Measurements from ENCODE around the gene PSMD11.

Gene PSMD11

DNA sequence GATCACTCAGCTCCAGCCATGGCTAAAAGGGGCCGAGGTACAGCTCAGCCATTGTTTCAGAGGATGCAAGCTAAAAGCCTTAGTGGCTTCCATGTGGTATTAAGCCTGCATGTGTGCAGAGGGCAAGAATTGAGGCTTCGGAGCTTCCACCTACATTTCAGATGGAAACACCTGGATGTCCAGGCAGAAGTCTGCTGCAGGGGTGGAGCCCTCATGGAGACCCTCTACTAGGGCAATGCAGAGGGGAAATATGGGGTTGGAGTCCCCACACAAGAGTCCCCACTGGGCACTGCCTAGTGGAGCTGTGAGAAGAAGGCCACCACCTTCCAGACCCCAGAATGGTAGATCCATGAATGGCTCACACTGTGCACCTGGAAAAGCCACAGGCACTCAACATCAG lies 14.7 kb upstream of the PSMD11 start:
- H3K27me3 ChIP-seq (ENCODE audit: control insufficient read depth, insufficient read depth, low read length) = no peaks in the 10 kb centered on the region
- no peak overlapping the region for H3K4me3 ChIP-seq (ENCODE audit: low read depth, low read length)
- no peak overlapping the region for H2AFZ ChIP-seq
- TF ChIP-seq, protein P1, sequence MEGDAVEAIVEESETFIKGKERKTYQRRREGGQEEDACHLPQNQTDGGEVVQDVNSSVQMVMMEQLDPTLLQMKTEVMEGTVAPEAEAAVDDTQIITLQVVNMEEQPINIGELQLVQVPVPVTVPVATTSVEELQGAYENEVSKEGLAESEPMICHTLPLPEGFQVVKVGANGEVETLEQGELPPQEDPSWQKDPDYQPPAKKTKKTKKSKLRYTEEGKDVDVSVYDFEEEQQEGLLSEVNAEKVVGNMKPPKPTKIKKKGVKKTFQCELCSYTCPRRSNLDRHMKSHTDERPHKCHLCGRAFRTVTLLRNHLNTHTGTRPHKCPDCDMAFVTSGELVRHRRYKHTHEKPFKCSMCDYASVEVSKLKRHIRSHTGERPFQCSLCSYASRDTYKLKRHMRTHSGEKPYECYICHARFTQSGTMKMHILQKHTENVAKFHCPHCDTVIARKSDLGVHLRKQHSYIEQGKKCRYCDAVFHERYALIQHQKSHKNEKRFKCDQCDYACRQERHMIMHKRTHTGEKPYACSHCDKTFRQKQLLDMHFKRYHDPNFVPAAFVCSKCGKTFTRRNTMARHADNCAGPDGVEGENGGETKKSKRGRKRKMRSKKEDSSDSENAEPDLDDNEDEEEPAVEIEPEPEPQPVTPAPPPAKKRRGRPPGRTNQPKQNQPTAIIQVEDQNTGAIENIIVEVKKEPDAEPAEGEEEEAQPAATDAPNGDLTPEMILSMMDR (IDR thresholded peaks at IDR 0.05) = no peak
- H3K27ac ChIP-seq = no peak overlapping the region
- no peaks in the 10 kb centered on the region for H3K9me3 ChIP-seq (ENCODE audit: control insufficient read depth, low read length)
- no peaks in the 10 kb centered on the region for H3K79me2 ChIP-seq
- no peak overlapping the region for H3K4me2 ChIP-seq (ENCODE audit: low read length)
- H3K4me1 ChIP-seq = no peaks in the 10 kb centered on the region
- no peak overlapping the region for H3K9ac ChIP-seq
- no peaks in the 10 kb centered on the region for H3K36me3 ChIP-seq (ENCODE audit: control insufficient read depth, insufficient read depth, low read length)

- no peaks in the 10 kb centered on the region for H3K27me3 ChIP-seq (ENCODE audit: control insufficient read depth, insufficient read depth, low read length)
- no peak overlapping the region for H3K27ac ChIP-seq
- TF ChIP-seq, protein P1 (IDR thresholded peaks at IDR 0.05) = no peak
- H3K4me1 ChIP-seq = peaks cover 5% of the 10 kb centered on the region
- no peaks in the 10 kb centered on the region for H3K9me3 ChIP-seq (ENCODE audit: control insufficient read depth, low read length)
- H3K79me2 ChIP-seq = peaks cover 10% of the 10 kb centered on the region
- no peak overlapping the region for H2AFZ ChIP-seq
- H3K4me2 ChIP-seq (ENCODE audit: low read length) = no peak overlapping the region
- no peaks in the 10 kb centered on the region for H3K36me3 ChIP-seq (ENCODE audit: control insufficient read depth, insufficient read depth, low read length)
- H3K4me3 ChIP-seq (ENCODE audit: low read depth, low read length) = no peak overlapping the region
- H3K9ac ChIP-seq = no peak overlapping the region
These were observed 3.6 kb upstream of the PSMD11 start for GRCh38 chr17:32440722-32441121.

DNA sequence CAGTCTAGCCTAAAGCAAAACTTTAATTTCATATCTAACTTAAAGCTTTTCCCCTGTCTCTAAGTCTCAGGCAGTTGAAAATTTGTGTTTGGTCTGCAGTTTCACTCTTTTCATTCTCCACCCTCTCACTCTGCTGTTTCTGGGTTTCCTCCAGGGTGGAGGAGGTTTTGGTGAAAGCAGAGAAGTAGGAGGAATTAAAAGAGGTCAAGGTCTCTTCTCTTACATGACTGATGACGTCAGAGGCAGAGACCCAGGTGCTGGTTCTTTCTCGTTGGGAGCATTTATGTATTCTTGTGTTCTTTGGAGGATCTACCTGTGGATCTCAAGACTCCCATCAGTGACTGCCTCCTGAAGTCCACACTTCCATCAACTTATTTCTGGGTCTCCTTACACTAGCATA lies 2.4 kb upstream of the PSMD11 start:
- Histone ChIP-seq H3K9me3 (ENCODE audit: control insufficient read depth, low read length) (no peaks in the 10 kb centered on the region), H3K79me2 (peaks cover 16% of the 10 kb centered on the region), H3K4me3 (ENCODE audit: low read depth, low read length) (no peak overlapping the region), H3K4me2 (ENCODE audit: low read length) (no peak overlapping the region), H3K27me3 (ENCODE audit: control insufficient read depth, insufficient read depth, low read length) (no peaks in the 10 kb centered on the region), H3K36me3 (ENCODE audit: control insufficient read depth, insufficient read depth, low read length) (no peaks in the 10 kb centered on the region), H3K27ac (no peak overlapping the region), H3K4me1 (peaks cover 13% of the 10 kb centered on the region), H3K9ac (no peak overlapping the region), H2AFZ (no peak overlapping the region)
- TF ChIP-seq, protein P1 (IDR thresholded peaks at IDR 0.05) = no peak

DNA sequence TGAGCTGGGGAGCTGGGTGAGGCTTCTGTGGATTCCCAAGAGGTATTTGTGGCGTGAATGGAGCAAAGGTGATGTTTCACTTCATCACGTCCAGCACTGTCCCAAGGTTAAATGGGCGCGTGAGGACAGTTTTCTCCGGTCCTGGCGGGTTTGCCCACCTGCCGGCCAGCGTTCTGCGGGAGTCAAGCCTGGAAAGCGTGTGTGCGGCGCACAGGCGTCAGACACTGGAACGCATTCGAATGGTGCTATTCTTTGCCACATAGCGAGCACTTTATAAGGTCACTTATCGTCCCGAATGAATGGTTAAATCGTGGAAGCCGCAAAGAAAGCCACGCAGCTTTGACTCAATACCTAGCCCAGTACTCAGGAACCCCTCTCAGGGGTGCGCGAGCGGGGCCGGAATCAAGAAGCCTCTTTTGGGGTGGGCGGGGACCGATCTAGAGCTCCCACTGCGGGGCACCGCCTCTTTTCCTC lies 446 bp upstream of the PSMD11 start:
- Histone ChIP-seq H3K4me3 (ENCODE audit: low read depth, low read length) (peak overlapping the region; percentile 81), H3K36me3 (ENCODE audit: control insufficient read depth, insufficient read depth, low read length) (no peaks in the 10 kb centered on the region), H3K4me1 (peaks cover 13% of the 10 kb centered on the region), H3K9ac (no peak overlapping the region), H3K4me2 (ENCODE audit: low read length) (peak overlapping the region; percentile 60), H3K27ac (no peak overlapping the region), H3K79me2 (peaks cover 20% of the 10 kb centered on the region), H2AFZ (peak overlapping the region; percentile 93), H3K27me3 (ENCODE audit: control insufficient read depth, insufficient read depth, low read length) (no peaks in the 10 kb centered on the region), H3K9me3 (ENCODE audit: control insufficient read depth, low read length) (no peaks in the 10 kb centered on the region)
- TF ChIP-seq, protein P1 (IDR thresholded peaks at IDR 0.05) = no peak

GRCh38 chr17:32445074-32445415 lies 735 bp downstream of the PSMD11 start:
- no peaks in the 10 kb centered on the region for H3K27me3 ChIP-seq (ENCODE audit: control insufficient read depth, insufficient read depth, low read length)
- peaks cover 23% of the 10 kb centered on the region for H3K79me2 ChIP-seq
- H2AFZ ChIP-seq = peak overlapping the region; percentile 93
- no peaks in the 10 kb centered on the region for H3K9me3 ChIP-seq (ENCODE audit: control insufficient read depth, low read length)
- no peaks in the 10 kb centered on the region for H3K36me3 ChIP-seq (ENCODE audit: control insufficient read depth, insufficient read depth, low read length)
- peak overlapping the region; percentile 89 for H3K4me2 ChIP-seq (ENCODE audit: low read length)
- TF ChIP-seq, protein P1 (IDR thresholded peaks at IDR 0.05) = no peak
- H3K4me3 ChIP-seq (ENCODE audit: low read depth, low read length) = peak overlapping the region; percentile 81
- H3K4me1 ChIP-seq = peaks cover 13% of the 10 kb centered on the region
- peak overlapping the region; percentile 63 for H3K27ac ChIP-seq
- H3K9ac ChIP-seq = peak overlapping the region; percentile 80

Data from parathyroid adenoma (tissue), 2 donors.